Uterus (tissue), 2 donors: Measurements from ENCODE around the gene CCR4.

Source experiments
- POLR2A ChIP-seq, 2 donors: fragments of 450-650 bp; IDR thresholded peaks; one replicate each; pipeline ENCODE4 v1.6.1; 2016; ENCODE audit warnings: antibody characterized with exemption in 2 of 2, mild to moderate bottlenecking in 1 of 2, moderate library complexity in 1 of 2
- TF ChIP-seq, protein P1 (sequence below), 4 experiments: fragments of 200-600 bp in 2 of 4; fragments of 450-650 bp in 2 of 4; sonication (generic) in 2 of 4; IDR thresholded peaks; one replicate each; pipeline ENCODE4 v1.5.1; 2016 to 2019; ENCODE audit warnings: antibody characterized with exemption in 4 of 4, mild to moderate bottlenecking in 2 of 4, moderate library complexity in 1 of 4

- TF ChIP-seq, protein P1, sequence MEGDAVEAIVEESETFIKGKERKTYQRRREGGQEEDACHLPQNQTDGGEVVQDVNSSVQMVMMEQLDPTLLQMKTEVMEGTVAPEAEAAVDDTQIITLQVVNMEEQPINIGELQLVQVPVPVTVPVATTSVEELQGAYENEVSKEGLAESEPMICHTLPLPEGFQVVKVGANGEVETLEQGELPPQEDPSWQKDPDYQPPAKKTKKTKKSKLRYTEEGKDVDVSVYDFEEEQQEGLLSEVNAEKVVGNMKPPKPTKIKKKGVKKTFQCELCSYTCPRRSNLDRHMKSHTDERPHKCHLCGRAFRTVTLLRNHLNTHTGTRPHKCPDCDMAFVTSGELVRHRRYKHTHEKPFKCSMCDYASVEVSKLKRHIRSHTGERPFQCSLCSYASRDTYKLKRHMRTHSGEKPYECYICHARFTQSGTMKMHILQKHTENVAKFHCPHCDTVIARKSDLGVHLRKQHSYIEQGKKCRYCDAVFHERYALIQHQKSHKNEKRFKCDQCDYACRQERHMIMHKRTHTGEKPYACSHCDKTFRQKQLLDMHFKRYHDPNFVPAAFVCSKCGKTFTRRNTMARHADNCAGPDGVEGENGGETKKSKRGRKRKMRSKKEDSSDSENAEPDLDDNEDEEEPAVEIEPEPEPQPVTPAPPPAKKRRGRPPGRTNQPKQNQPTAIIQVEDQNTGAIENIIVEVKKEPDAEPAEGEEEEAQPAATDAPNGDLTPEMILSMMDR (IDR thresholded peaks at IDR 0.05): no peak
- no peak for TF ChIP-seq POLR2A (IDR thresholded peaks at IDR 0.05)
These were observed 49.4 kb downstream of the CCR4 start for GRCh38 chr3:33000691-33001385.
